Neural progenitor cell (in vitro differentiated cells): ENCODE results near the gene SCG5.

ENCODE experiments used
- EZH2 ChIP-seq: fragments of 200-600 bp; sonication (generic); IDR thresholded peaks from 2 replicates; pipeline ENCODE4 v1.6.1; 2017; ENCODE audit warnings: antibody characterized with exemption, mild to moderate bottlenecking, moderate library complexity
- EZH2phosphoT487 ChIP-seq: fragments of 200-600 bp; sonication (generic); IDR thresholded peaks from 2 replicates; pipeline ENCODE4 v1.6.1; 2017; ENCODE audit warnings: antibody characterized with exemption
- TF ChIP-seq, protein P1 (sequence below): fragments of 200-600 bp; sonication (generic); IDR thresholded peaks from 2 replicates; pipeline ENCODE4 v1.5.1; 2017; ENCODE audit warnings: antibody characterized with exemption, mild to moderate bottlenecking

DNA sequence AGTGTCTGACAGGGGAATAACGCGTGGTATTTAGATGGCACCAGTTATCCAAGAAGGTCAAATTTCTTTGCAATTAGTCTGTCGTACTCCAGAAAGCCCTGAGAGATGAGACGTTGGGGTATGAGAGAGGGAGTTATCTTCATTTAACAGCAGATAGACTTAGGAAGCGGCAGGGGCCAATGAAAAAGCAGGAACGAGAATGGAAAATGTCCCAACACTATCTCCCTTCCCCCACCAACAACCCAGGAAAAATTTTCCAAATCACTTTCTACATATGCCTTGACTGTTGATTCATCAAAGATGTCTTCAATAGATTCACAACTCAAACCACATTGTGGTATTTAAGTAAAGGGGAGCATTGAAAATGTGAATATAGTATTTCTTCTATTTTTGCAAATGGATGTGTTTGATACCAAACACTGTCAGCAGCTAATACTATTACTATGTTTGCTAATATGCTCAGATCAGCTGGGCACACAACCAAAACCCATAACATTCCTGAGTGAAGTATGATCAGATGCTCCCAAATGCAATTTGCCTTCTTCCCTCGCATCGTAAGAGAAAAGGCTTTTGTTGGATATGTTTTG is 63.0 kb downstream of the SCG5 start:
- TF ChIP-seq, protein P1, sequence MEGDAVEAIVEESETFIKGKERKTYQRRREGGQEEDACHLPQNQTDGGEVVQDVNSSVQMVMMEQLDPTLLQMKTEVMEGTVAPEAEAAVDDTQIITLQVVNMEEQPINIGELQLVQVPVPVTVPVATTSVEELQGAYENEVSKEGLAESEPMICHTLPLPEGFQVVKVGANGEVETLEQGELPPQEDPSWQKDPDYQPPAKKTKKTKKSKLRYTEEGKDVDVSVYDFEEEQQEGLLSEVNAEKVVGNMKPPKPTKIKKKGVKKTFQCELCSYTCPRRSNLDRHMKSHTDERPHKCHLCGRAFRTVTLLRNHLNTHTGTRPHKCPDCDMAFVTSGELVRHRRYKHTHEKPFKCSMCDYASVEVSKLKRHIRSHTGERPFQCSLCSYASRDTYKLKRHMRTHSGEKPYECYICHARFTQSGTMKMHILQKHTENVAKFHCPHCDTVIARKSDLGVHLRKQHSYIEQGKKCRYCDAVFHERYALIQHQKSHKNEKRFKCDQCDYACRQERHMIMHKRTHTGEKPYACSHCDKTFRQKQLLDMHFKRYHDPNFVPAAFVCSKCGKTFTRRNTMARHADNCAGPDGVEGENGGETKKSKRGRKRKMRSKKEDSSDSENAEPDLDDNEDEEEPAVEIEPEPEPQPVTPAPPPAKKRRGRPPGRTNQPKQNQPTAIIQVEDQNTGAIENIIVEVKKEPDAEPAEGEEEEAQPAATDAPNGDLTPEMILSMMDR = no peak
- TF ChIP-seq EZH2 (no peak), EZH2phosphoT487 (no peak)
